HPDE6-E6E7 (cell line): ENCODE results near the gene OR2D3.
"Not testable (repeated sequence)": the region's sequence is repeated elsewhere in the genome, so short reads cannot be mapped to it uniquely, and the experiment has no call there.

Source experiments
- DNase-seq: peaks from one replicate; pipeline ENCODE4 v3.0.0; 2011; ENCODE audit warnings: missing footprints; ENCODE audit errors: extremely low spot score

Gene OR2D3

GRCh38 chr11:6928916-6929315 lies 8.1 kb downstream of the OR2D3 start:
- no peak for DNase-seq

DNA sequence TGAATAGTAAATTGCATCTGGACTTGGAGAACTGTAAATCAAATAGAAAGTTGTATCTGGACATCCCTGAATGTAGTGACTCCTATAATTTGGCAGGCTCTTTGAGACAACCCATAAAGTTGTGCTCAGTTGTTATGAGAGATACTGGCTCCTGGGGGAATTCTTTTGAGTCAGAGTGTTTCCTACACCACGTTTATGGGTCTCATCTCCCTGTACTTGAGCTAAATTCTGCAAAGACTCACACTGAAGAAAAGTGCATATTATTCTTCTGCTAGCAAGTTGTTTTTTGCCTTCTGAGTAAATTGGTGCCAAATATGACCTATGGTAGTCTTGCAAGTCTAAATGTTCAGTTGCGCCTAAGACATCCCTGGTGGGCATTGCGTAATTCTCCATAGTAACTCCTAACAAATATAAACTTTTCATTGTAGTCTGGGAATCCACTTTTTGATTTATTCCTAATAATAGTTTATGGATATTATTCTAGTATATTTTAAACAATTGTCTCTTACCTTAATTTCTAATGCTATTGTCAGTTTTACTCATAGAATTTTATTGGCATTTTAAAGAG lies 10.4 kb downstream of the OR2D3 start:
- no peak for DNase-seq

GRCh38 chr11:6932145-6932544 lies 11.3 kb downstream of the OR2D3 start:
- no peak for DNase-seq

- no peak for DNase-seq
Measured at GRCh38 chr11:6941970-6942369, 21.2 kb downstream of the OR2D3 start.

- no peak for DNase-seq
Measured at GRCh38 chr11:6943131-6943530, 22.3 kb downstream of the OR2D3 start.

- not testable (repeated sequence) for DNase-seq
Measured at GRCh38 chr11:6954248-6954647, 33.4 kb downstream of the OR2D3 start.

DNA sequence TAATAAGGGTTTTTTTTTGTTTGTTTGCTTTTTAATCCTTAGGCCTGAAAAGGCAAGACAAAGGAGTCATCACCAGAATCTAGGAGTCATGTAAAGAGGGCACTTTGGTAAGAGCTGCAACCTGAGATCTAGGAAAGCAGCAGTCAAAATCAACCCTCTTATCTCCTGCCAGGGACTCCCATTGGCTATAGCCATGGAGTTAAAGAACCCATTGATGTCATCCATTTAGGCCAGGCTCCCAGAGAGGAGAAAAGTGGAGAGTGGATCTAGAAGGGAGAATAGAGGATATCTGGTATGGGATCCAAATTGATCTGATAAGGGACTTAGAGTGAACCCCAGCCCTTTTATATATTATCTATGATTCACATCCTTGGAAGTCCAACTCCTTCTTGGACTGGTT lies 41.3 kb downstream of the OR2D3 start:
- DNase-seq = no peak

- no peak for DNase-seq
Measured at GRCh38 chr11:6962673-6963072, 41.9 kb downstream of the OR2D3 start.

DNA sequence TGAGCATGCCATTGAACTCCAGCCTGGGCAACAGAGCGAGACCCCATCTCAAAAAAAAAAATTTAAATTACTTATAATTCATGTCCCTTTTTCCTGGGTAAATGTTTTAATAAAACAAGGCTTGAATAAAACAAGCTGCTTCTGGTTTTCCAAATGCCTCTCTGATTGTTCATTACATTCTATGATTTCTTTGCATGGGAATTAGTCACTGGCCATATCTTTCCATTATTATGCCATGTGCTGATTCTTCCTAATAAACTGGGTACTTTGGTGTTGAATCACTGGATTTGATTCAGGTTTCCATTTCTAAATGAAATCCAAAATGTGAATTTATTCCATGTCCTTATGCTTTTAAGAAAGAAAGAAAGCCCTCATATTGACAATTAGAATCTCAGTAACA lies 48.0 kb downstream of the OR2D3 start:
- DNase-seq = no peak

DNA sequence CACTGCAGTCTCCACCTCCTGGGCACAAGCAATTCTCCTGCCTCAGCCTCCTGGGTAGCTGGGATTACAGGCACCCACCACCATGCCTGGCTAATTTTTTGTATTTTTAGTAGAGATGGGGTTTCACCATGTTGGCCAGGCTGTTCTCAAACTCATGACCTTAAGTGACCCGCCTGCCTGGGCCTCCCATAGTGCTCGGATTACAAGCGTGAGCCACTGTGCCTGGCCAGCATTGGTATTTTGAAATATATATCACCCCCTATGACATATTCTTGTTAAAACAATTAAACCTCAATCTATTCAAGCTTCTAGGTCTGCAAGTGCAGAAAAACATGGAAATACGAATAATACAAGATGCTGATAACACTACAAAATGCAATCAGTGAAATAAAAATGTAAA lies 49.1 kb downstream of the OR2D3 start:
- not testable (repeated sequence) for DNase-seq
